CD4-positive, alpha-beta T cell treated with Interleukin-6 at 100 ng/mL for 8 hours (primary cell): ENCODE results near the gene DCAF17.
"Not testable (repeated sequence)": the region's sequence is repeated elsewhere in the genome, so short reads cannot be mapped to it uniquely, and the experiment has no call there.

ENCODE experiments used
- DNase-seq: peaks from one replicate; pipeline ENCODE4 v3.0.0-alpha.2; 2020; ENCODE audit warnings: mixed read lengths, low spot score

The DCAF17 gene

DNA sequence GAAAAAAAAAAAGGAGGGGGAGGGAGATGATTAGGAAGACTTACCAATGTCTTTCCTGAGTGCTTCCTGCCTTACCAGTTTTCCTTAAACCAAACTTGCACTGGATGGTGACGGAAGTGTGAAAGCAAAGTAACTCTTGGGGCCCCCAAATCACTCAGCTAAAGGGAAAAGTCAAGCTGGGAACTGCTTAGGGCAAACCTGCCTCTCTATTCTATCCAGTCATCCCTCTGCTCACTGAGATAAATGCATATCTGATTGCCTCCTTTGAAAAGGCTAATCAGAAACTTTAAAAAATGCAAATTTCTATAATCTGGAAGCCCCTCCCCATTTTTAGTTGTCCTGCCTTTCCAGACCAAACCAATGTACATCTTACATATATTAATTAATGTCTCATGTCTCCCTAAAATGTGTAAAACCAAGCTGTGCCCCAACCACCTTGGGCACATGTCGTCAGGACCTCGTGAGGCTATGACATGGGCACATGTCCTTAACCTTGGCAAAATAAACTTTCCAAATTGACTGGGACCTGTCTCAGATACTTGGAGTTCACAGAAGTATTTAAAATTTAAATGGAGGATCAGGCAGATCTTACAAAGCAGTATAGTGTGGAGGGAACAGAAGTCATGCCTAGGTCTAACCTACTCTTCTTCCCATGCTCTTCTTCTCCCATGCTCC lies 81.0 kb downstream of the DCAF17 start:
- no peak for DNase-seq

DNA sequence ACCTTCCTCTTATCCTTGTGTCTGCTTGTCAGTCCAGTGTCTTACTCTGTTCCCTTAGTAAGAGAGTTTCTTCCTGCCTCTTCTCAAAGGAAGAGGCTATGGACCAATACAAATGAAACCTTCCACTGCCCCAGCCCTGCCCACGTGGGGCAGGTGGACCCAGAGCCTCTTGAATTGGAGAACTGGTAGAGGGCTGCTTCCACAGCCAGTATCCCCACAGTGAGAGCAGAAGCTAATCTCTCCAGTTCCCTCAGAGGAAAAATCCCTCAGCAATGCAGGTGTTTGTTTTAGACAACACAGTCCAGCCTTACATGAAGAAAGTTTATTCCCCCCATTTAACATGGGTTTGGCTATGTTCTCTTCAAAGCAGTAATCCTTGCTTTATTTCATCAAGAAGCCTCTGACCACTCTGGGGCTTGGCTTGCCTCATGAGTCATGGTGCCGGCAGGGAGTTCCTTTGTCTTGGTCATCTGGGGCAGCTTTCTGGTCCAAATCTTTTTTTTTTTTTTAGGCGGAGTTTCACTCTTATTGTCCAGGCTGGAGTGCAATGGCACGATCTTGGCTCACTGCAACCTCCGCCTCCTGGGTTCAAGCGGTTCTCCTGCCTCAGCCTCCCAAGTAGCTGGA lies 81.8 kb downstream of the DCAF17 start:
- DNase-seq = no peak

DNA sequence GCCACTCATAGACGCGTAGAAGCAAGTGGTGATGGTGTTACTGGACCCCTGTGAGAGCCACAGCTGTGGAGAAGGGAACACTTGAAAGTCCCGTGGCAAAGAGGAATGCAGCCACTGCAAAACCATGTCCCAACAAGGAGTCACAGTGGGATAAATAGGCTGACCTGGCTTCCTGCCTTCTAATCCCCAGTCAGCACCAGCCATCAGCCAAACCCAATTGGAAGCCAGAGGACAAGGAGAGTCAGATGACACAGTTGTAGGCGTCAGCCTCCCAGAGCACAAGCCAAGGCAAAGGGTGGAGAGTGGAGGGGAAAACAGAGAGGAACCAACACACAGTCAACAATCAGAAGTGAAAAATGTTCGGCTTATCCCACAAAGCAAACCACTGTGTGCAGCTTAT lies 82.8 kb downstream of the DCAF17 start:
- no peak for DNase-seq

DNA sequence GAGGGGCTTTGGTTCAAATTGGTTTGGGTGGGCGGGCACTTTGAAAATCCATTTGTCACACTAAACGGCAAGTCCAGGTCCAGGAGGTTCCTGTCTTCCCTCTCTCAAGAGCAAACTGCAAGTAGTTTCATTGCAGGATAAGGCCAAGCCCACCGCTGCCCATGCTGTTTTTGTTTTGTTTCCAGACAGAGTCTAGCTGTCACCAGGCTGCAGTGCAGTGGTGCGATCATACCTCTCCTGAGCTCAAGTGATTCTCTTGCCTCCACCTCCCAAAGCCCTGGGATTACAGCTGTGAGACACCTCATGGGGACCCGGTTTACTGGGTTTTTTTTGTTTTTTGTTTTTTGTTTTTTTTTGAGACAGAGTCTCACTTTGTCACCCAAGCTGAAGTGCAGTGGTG lies 86.4 kb downstream of the DCAF17 start:
- no peak for DNase-seq

DNA sequence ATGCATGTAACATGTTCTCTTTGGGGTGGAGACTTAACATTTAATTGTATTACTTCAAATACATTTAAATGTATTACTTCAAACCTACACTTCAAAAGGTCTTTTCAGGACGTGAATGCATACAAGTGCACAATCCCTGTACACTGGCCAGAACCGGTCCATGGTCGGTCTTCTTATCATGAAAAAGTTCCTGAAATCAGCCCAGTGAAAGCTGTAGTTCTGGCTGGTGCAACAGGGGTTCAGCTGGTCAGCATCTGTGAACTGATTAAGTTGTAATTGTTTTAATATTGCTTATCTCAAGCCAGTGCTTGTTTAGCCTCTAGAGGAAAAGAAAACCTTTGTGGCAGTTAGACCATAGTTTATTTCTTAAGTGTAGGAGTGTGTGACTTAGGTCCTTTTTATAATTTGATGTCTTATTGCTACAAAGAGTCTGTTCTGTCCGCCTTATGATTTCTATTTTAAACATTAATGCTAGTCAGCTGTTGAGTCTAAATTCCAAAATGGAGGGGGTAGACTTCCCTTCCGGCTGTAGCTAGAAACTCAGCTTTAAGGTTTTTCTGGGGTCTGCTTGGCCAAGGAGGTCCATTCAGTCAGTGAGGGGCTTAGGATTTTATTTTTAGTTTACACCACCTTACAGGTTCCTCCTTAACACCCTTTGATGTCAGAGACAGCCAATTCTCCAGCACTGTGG lies 87.5 kb downstream of the DCAF17 start:
- no peak for DNase-seq

DNA sequence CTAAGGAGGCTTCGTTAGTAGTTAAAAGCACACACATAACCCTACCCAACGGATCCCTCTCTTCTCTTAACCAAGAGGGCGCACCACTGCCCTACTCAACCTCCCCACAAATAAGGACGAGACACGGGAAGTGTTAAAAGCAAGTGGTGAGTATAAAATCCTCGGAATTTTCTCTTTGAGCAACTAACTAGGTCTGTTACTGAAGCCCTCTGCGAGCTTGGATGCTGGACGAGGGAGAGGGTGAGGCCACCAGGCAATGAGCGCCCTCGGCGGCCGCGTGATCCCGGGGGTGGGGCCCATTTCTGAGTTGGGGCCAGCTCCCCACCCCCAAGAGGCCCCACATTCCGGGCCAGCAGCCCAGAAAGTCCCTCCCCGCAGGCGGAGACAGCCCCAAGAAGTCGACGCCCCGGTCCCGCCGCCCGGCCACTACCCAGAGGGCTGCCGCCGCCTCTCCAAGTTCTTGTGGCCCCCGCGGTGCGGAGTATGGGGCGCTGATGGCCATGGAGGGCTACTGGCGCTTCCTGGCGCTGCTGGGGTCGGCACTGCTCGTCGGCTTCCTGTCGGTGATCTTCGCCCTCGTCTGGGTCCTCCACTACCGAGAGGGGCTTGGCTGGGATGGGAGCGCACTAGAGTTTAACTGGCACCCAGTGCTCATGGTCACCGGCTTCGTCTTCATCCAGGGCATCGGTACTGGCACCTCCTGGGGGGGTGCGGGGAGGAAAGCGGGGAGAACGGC lies 88.2 kb downstream of the DCAF17 start, which contains the start of gene CYBRD1:
CYBRD1 (plus strand) TSS at position 423 of the 736 bp plus-strand sequence; CDS start at position 495, 72 bp downstream.
- DNase-seq = no peak

DNA sequence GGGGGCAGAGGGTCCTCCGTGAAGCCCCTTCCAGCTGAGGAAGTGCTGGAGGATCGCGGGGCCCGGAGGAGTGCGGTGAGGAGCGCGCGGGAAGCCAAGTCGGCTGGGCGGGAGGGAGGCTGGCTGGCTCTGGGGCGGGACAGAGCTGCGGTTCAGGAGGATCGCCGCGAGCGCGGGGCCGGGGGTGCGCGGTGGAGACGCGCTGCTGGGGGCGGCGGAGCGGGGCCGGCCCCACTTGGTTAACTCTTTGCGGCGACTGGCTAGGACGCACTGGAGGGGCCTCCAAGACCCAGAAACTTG lies 88.7 kb downstream of the DCAF17 start:
- no peak for DNase-seq

DNA sequence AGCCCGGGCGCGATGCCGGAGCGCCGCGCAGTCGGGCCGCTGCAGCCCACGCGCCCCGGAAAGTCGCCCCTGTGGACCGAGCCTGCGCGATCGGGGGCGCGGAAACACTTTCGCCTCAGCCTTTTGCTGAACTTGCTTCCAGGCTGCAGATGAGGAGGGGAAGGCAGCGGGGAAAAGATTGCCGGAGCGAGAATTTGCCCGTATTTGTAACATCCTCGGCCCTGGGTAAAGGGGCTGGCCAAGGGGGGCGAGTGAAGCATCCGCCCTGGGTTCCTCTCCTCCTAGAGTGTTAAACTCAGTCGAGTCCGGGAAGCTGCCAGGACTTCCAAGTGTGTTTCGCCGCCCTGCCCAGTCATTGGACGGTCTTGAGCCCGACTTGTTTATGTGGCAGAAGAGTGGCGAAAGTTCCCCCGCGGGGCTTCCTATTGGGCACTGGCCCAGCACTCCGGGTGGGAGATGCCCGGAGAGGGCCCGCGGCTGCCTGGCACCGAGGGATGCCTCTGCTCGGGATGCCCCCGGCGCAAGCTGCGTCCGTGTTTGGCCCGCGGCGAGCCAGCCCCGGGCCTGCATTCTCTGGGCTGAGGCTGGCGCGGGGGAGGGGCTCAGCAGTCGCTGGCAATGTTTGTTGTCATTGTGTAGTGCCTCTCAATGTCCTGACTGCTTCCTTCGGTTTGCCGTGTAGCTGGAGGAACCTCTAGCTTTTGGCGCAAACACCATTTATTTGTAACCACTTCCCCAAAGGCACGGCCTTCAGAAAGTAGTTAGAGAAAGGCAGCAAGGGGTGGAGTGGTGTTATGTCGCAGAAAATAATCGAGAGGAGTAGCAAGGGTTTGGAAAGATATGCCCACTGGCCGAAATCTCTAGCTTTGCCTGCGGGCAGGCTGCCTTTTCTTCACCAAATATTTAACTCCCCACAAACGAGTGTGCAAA lies 89.3 kb downstream of the DCAF17 start:
- no peak for DNase-seq

DNA sequence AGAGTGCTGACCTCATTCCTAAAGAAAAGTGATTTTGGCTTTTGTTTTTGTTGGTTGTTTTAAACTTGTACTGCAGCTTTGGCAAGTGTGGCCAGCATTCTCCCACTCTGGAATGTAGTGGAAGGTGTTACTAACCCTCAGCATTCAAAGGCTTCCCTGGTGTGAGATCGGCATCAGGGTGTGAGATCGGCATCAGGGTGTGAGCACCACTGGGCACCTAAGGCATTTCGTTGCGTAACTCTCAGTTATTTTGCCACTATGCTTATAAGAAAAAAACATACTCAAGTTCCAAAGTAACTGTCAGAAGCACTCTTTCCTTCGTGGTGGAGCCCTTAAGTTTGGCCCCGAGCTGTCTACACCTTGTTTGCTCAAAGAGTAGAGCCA lies 90.0 kb downstream of the DCAF17 start:
- no peak for DNase-seq

DNA sequence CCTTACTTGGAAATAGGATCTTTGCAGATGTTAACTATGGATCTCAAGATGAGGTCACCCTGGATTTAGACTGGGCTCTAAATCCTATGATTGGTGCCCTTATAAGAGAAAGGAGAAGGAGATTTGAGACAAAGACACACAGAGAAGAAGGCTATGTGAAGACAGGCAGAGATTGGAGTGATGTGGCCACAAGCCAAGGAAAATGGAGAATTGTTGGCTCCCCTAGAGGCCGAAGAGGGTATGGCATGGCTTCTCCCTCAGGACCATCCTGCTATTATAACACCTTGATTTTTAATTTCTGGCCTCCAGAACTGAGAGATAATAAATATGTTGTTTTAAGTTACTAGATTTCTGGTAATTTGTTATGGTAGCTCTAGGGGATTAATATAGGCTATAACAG lies 95.9 kb downstream of the DCAF17 start:
- no peak for DNase-seq

DNA sequence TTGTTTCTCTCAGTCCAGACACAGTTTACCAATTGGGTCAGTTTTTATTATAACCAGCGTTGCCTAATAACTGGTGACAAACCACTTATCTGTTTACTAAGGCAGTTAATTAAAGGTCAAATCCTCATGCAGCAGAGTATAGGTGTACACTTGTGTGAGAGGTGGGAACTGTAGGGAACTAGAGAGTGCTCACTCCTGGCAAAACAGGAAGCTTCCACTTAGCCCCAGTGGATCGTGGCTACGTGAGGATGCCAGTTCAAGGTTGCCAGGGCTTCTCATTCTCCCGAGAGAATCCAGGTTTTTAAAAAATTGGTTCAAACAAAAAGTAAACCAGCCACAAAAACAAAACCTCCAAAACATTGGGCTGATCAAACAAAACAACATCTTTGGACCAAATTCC lies 96.4 kb downstream of the DCAF17 start:
- no peak for DNase-seq

DNA sequence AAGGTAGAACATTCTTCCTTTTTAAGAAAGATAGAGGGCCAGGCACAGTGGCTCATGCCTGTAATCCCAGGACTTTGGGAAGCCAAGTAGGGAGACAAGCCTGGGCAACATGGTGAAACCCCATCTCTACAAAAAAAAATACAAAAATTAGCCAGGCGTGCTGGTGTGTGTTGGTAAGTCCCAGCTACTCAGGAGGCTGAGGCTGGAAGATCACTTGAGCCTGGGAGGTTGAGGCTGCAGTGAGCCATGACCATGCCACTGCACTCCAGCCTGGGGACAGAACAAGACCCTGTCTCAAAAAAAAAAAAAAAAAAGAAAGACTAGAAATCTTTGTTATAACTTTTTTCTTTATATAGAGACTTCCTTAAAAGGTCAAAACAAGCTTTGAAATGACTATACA lies 96.8 kb downstream of the DCAF17 start:
- DNase-seq = not testable (repeated sequence)

DNA sequence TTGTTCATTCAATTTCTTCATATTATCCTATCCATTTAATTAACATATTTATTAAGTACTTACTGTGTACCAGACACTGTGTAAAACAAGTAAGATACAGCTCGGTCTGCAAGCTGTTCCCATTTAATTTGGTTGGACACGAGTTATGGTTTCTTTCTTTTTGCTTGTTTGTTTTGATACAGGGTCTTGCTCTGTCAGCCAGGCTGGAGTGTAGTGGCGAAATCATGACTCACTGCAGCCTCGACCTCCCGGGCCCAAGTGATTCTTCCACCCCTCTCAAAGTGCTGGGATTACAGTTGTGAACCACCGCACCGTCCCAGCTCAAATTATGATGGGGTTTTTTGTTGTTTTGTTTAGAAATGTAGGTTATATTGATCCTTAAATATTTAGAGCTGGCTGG lies 97.3 kb downstream of the DCAF17 start:
- DNase-seq = no peak

DNA sequence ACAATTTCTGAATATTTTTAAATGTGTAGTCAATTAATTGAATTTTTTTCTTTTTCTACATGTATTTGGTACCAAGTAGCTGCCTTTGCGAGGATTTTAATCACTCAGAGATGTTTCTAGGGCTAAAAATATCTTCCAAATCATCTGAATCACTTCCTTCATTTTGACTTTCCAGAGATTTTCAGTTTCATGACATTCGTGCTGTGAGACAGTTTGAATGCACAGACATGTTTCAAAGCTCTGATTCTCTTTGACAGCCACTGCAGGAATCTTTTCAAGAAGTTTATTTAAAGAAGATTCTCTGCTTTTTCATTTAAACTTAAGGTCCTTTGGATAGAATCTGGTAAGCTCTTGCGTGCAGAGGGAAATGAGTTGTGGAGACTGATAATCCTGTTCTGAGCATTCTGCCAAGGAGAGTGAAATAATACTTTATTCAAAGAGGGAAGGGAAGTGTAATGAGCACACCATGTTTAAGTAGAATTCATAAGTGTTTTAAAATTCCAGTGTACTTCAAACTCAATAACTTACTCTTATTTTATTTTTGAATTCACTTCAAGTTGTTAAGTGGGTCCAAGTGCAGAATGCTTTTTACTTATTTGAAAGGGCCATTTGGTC lies 97.9 kb downstream of the DCAF17 start:
- DNase-seq = no peak

DNA sequence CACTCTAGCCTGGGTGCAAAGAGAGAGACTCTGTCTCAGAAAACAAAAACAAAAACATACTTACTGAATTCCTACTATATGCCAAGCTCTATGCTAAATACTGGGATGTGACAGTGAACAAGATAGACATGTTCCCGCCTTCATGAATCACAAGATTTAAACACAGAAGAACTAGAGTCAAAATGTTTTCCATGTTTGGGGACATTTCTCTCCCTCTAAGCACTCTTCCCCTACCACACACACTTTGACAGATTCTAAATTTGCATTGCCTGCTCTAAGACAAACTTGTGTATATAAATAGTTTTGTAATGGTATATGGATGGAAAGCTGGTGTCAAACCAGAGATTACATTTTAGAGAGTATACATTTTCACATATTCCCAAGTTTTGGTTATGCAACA lies 99.3 kb downstream of the DCAF17 start:
- no peak for DNase-seq
